K562 treated with DMSO at 1 percent for 12 hours (cell line): Measurements from ENCODE around the gene PSMC2. TPM values are rescaled to one million over a fixed set of nuclear protein-coding genes. Genes with fewer than 3 reads are reported as not detected.

ENCODE experiments used
- total RNA-seq: library from RNA; unstranded; fragments of 300-600 nt; gene quantifications from 2 replicates; pipeline ENCODE4 v1.2.3, GENCODE V29; 2022; ENCODE audit not compliant: insufficient read depth

The PSMC2 gene
- total RNA-seq = 287 and 301 TPM in 2 replicates

DNA sequence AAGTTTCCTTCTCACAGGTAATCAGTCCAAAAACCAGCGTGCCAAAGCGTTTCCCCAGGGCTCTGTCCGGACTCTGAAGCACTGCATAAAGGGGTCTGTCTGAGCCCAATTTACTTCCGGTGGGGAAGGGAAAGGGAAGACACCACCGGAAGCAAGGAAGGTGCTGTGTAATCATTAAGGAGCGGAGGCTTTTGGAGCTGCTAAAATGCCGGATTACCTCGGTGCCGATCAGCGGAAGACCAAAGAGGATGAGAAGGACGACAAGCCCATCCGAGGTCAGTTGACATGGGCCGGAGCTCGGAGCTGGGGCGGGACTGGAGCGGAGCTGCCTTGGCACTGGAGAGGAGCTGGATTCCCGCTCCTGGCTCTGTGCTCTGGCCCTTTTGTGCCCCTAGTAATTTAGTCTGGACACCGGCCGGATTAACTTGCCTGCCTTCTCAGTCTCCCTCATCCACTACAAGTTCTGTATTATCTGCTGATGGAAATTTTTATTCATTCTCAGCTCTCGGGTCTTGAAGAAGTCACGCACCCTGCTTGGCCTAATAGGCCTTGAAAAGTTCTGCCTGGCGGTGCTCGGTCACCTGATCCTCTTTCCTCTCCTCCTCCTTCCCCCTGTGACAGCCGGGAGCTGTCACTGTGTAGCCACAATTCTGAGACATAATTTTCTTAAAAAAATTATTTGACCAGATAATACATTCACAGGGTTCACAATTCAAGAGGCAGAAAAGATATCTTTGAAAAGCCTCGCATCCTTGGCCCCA, at the start of gene PSMC2:
TSS of gene PSMC2 (plus strand) at position 137 of the 761 bp plus-strand sequence. CDS start at position 206, 69 bp downstream.

DNA sequence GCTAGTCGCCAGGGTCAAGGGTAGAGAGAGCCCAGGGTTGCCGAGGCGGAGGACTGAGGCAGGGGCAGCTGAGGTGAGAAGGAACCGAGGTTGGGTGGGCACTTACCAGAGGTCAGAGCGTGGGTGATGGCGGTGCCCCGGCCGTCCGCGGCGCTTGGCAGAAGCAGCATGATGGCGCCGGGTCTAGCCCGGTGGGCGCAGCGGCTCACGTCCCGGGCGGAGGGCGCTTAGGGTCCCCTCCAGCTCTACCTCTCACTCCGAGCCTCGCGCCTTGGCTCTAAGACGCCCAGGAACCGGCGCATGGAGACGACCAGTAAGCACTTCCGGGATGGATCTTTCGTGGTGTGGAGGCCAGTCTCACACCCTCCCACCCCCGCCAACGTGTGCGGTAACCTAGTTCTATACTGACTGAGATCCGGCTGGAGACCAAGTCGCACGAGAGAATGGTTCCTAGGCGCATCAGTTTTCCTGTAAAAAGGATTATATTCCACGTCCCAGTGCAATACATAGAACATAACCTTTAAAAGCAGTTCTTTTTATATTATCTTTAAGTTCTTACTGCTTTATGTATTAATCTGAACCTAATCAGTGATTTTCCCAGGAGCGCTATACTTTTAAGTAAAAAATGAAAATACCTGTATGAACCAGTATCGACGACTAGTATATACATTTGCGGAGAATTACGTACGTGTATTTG, 2.8 kb upstream of the PSMC2 start, which contains the start of gene DNAJC2:
TSS of gene DNAJC2 (minus strand) at position 315 of the 697 bp plus-strand sequence. CDS start at position 170, 145 bp downstream.

Other genes with a start within 250 kb of the PSMC2 start
- 1.4 and 9.1 TPM in 2 replicates for gene NAPEPLD, start 198.5 kb upstream of the PSMC2 start, total RNA-seq
- 92.5 and 148 TPM in 2 replicates for gene PMPCB, start 50.2 kb upstream of the PSMC2 start, total RNA-seq
- 22.4 and 44.3 TPM in 2 replicates for gene DNAJC2, start 2.9 kb upstream of the PSMC2 start, total RNA-seq
- not detected in 2 replicates for gene SLC26A5, start 98.6 kb downstream of the PSMC2 start, total RNA-seq